GM20000 (cell line): ENCODE data around the gene TCEAL6.
A peak's percentile ranks its signal among the peaks of the same experiment; 100 is the strongest.
"Not testable (repeated sequence)": the region's sequence is repeated elsewhere in the genome, so short reads cannot be mapped to it uniquely, and the experiment has no call there.

Experiments used
- DNase-seq: peaks from one replicate; pipeline ENCODE4 v3.0.0; 2012; ENCODE audit warnings: low spot score
- TF ChIP-seq, protein P1 (sequence below): IDR thresholded peaks from 2 replicates; pipeline ENCODE4 v1.5.1; 2012; ENCODE audit warnings: mild to moderate bottlenecking, control low read depth; ENCODE audit errors: extremely low read depth, missing control alignments

TCEAL6 gene

GRCh38 chrX:102129473-102129872 lies 12.8 kb downstream of the TCEAL6 start:
- TF ChIP-seq, protein P1, sequence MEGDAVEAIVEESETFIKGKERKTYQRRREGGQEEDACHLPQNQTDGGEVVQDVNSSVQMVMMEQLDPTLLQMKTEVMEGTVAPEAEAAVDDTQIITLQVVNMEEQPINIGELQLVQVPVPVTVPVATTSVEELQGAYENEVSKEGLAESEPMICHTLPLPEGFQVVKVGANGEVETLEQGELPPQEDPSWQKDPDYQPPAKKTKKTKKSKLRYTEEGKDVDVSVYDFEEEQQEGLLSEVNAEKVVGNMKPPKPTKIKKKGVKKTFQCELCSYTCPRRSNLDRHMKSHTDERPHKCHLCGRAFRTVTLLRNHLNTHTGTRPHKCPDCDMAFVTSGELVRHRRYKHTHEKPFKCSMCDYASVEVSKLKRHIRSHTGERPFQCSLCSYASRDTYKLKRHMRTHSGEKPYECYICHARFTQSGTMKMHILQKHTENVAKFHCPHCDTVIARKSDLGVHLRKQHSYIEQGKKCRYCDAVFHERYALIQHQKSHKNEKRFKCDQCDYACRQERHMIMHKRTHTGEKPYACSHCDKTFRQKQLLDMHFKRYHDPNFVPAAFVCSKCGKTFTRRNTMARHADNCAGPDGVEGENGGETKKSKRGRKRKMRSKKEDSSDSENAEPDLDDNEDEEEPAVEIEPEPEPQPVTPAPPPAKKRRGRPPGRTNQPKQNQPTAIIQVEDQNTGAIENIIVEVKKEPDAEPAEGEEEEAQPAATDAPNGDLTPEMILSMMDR, result peak; percentile 23
- DNase-seq, result no peak

DNA sequence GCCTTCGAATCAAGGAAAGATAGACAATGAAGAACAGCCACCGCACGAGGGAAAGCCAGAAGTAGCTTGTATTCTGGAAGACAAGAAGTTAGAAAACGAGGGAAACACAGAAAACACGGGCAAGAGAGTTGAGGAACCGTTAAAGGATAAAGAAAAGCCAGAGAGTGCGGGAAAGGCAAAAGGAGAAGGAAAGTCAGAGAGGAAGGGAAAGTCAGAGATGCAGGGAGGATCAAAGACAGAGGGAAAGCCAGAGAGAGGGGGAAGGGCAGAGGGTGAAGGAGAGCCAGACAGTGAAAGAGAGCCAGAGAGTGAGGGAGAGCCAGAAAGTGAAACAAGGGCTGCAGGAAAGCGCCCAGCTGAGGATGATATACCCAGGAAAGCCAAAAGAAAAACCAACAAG lies 15.4 kb downstream of the TCEAL6 start:
- TF ChIP-seq, protein P1, result no peak
- no peak for DNase-seq

DNA sequence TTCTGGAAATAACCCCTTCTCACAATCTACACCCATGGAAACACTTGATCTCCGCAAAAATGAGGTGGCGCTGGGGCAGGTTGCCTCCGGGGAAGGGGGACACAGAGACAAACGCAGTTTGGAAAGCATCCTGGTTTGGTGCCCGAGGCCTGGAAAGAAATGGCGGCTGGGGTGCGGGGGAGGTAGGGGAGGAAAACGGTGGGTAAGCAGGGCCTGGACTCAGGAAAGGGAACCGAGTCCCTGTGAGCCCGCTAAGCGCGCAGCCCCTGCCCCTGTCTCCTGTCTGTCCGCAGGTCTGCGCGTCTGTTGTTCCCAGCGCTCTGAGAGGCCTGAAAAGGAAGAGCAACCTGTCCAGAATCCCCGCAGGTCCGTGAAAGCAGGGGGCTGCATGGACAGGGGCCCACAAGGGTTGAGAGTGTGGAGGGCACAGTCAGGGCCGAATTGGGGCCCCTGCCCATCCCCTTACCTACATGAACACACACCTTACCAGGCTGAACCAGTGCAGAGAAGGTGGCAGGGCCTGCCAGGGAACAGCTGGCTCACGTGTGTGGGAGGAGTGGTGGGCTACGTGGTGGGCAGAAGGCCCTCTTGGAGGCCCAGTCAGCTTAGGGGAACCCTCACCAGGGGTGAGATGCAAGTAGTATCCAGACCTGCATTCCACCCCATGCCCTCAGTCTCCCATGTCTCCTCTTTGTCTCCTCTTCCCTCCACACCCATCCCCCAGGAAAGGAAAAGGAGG lies 16.0 kb downstream of the TCEAL6 start:
- DNase-seq, result not testable (repeated sequence)

GRCh38 chrX:102125436-102125835 lies 16.8 kb downstream of the TCEAL6 start, which contains the start of gene TCEAL2:
Gene TCEAL2 (plus strand): TSS chrX:102125679. CDS start chrX:102126831, 1,152 bp downstream.
- DNase-seq, result not testable (repeated sequence)

DNA sequence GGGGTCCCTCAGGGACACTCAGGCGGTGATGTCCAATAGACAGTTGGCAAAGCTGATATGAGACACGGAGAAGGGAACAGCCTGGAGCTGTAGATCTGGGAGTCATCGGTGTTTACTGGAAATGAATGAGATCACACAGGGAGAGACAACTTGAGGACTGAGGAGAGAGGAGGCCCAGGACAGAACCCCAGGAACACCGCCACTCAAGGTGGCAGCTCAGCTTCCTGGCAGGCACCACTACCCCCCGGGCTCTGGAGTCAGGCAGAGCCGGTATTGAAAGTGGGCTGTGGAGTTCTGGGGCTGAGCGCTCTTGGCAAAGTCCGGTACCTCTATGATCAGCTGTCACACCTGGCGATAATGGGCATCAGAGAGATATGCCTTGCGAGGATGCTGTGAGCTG lies 17.3 kb downstream of the TCEAL6 start:
- DNase-seq, result not testable (repeated sequence)

DNA sequence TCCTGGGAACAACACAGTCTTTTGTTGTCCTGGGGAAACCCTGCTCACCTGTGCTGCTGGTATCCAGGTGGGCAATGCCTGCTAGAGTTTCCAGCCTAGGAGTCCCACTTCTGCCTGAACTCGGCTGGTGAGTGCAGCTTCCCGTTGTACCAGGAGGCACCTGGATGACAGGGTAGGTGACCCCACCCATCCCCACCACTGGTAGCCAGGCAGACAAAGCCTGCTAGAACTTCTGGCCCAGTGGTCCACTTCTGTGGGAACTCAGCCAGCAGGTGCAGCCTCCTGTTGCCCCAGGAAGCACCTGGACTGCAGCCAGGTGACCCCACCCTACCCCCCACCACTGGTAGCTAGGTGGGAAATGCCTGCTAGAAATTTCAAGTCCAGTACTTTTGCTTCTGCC lies 26.5 kb downstream of the TCEAL6 start:
- DNase-seq, result no peak

DNA sequence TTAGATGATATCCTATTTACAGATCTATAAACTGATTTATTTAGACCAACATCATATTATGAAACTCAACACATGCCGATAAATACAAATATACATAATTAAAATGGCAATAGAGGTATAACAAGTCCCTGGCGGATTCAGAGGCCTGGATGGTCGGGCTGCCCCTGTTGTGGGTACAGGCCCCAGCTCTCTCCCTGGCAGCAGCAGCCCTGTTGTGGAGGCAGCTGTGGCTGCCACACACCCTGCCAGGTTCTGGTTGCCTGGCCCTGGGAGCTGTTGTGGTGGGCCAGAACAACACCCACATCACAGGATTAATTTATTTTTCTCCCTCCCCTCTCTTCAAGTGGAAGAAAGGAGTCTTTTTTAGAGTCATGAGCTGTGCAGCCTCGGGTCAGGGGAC lies 28.9 kb downstream of the TCEAL6 start:
- DNase-seq, result no peak
- TF ChIP-seq, protein P1, result no peak

More for the DNA sequence above, 26.5 kb downstream of the TCEAL6 start:
- TF ChIP-seq, protein P1, result no peak
